GM12878 (cell line): Measurements from ENCODE around the gene SEMA5A.

Experiments
- ATF2 ChIP-seq: IDR thresholded peaks from 2 replicates; pipeline ENCODE4 v1.6.1; 2012; ENCODE audit warnings: low read length, inconsistent platforms
- BHLHE40 ChIP-seq, 2 experiments: fragments of 450-650 bp in 1 of 2; IDR thresholded peaks; 2 replicates each; pipeline ENCODE4 v1.6.1; 2011 to 2017; ENCODE audit warnings: low read depth in 2 of 2, borderline replicate concordance in 1 of 2, improper control_type of control experiment in 1 of 2, low read length in 1 of 2, mild to moderate bottlenecking in 1 of 2
- CHD2 ChIP-seq: IDR thresholded peaks from 2 replicates; pipeline ENCODE4 v1.6.1; 2011; ENCODE audit warnings: low read depth, low read length, improper control_type of control experiment, borderline replicate concordance
- KDM1A ChIP-seq: fragments of 200-600 bp; sonication (generic); IDR thresholded peaks from 2 replicates; pipeline ENCODE4 v1.6.1; 2016; ENCODE audit warnings: borderline replicate concordance
- MAX ChIP-seq: IDR thresholded peaks from 2 replicates; pipeline ENCODE4 v1.6.1; 2012; ENCODE audit warnings: low read depth, low read length, improper control_type of control experiment
- PRDM15 ChIP-seq: fragments of 450-650 bp; formaldehyde crosslinking; IDR thresholded peaks from 2 replicates; pipeline ENCODE4 v1.4.0; 2020; ENCODE audit warnings: mild to moderate bottlenecking, moderate library complexity
- TAF1 ChIP-seq: IDR thresholded peaks from 2 replicates; pipeline ENCODE4 v1.6.1; 2011; ENCODE audit warnings: mild to moderate bottlenecking, low read depth, low read length, borderline replicate concordance
- ZNF274 ChIP-seq: IDR thresholded peaks from one replicate; pipeline ENCODE4 v1.8.0; 2011; ENCODE audit not compliant: insufficient read length, insufficient read depth

- TF ChIP-seq TAF1: no peak
- no peak for TF ChIP-seq CHD2
- no peak for TF ChIP-seq BHLHE40 (IDR thresholded peaks at IDR 0.05; ENCODE audit: borderline replicate concordance in 1 of 2, low read depth in 2 of 2, low read length in 1 of 2)
- TF ChIP-seq PRDM15: no peak
- no peak for TF ChIP-seq MAX
- no peak for TF ChIP-seq ZNF274
- no peak for TF ChIP-seq ATF2
- no peak for TF ChIP-seq KDM1A
These were observed 333.3 kb downstream of the SEMA5A start for GRCh38 chr5:9212605-9213004.
